Measurements from ENCODE around the gene HBG1.

DNA sequence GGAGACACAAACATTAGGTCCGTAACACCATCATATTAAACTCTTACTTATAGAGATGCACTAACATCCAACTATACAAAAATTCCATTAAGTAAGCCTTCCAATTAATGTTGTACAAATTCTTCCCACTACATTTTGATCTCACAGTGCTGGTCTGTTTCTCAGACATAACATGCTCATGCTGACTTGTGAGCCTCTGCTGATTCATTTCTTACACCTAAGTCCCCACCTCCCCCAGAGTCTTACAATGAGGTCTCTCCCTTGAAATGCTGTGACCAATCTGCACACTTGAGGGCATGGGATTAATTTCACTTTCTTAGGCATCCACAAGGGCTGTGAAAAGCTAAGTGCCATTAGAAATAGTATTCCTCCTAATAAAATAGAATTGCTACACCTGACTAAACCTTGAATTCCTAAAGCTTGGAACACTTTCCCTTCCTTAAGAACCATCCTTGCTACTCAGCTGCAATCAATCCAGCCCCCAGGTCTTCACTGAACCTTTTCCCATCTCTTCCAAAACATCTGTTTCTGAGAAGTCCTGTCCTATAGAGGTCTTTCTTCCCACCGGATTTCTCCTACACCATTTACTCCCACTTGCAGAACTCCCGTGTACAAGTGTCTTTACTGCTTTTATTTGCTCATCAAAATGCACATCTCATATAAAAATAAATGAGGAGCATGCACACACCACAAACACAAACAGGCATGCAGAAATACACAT lies 2.0 kb downstream of the HBG1 start:
- no peak for TF ChIP-seq CTCF (conservative IDR thresholded peaks at IDR 0.05; ENCODE audit: low read depth in 2 of 2)
- TF ChIP-seq, protein P1, sequence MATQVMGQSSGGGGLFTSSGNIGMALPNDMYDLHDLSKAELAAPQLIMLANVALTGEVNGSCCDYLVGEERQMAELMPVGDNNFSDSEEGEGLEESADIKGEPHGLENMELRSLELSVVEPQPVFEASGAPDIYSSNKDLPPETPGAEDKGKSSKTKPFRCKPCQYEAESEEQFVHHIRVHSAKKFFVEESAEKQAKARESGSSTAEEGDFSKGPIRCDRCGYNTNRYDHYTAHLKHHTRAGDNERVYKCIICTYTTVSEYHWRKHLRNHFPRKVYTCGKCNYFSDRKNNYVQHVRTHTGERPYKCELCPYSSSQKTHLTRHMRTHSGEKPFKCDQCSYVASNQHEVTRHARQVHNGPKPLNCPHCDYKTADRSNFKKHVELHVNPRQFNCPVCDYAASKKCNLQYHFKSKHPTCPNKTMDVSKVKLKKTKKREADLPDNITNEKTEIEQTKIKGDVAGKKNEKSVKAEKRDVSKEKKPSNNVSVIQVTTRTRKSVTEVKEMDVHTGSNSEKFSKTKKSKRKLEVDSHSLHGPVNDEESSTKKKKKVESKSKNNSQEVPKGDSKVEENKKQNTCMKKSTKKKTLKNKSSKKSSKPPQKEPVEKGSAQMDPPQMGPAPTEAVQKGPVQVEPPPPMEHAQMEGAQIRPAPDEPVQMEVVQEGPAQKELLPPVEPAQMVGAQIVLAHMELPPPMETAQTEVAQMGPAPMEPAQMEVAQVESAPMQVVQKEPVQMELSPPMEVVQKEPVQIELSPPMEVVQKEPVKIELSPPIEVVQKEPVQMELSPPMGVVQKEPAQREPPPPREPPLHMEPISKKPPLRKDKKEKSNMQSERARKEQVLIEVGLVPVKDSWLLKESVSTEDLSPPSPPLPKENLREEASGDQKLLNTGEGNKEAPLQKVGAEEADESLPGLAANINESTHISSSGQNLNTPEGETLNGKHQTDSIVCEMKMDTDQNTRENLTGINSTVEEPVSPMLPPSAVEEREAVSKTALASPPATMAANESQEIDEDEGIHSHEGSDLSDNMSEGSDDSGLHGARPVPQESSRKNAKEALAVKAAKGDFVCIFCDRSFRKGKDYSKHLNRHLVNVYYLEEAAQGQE (IDR thresholded peaks at IDR 0.05; ENCODE audit: unreplicated experiment) = no peak
- no peak for TF ChIP-seq EZH2phosphoT487 (IDR thresholded peaks at IDR 0.05; ENCODE audit: unreplicated experiment)
- TF ChIP-seq EZH2 (IDR thresholded peaks at IDR 0.05; ENCODE audit: low read depth, unreplicated experiment) = no peak
- no peak for TF ChIP-seq ZNF331 (CRISPR knock-in tag; IDR thresholded peaks at IDR 0.05; ENCODE audit: low read depth)
- TF ChIP-seq ZNF114 (CRISPR knock-in tag; IDR thresholded peaks at IDR 0.05) = no peak
- TF ChIP-seq POLR2AphosphoS5 (IDR thresholded peaks at IDR 0.05; ENCODE audit: low read depth) = no peak
- TF ChIP-seq CREB1 (CRISPR knock-in tag; IDR thresholded peaks at IDR 0.05; ENCODE audit: low read depth) = no peak

Measured in GM23338 (cell line).